ENCODE data around the gene DYRK3.
A peak's percentile ranks its signal among the peaks of the same experiment; 100 is the strongest.

Gene DYRK3

GRCh38 chr1:206679738-206680211 is 44.4 kb downstream of the DYRK3 start:
- peak overlapping the region; percentile 97 for H3K4me2 ChIP-seq
- H3K27ac ChIP-seq = peak overlapping the region; percentile 40
- no peak overlapping the region for H3K4me3 ChIP-seq
- H3K36me3 ChIP-seq = no peaks in the 10 kb centered on the region
- H3K9me3 ChIP-seq = no peaks in the 10 kb centered on the region
- no peaks in the 10 kb centered on the region for H4K20me1 ChIP-seq
- no peak overlapping the region for H3K9ac ChIP-seq
- peaks cover 97% of the 10 kb centered on the region for H3K4me1 ChIP-seq
- H3K27me3 ChIP-seq = no peaks in the 10 kb centered on the region
- TF ChIP-seq Cebpa-rat (IDR thresholded peaks at IDR 0.05) = no peak

GRCh38 chr1:206680279-206680678 is 44.9 kb downstream of the DYRK3 start:
- Histone ChIP-seq H3K27me3 (no peaks in the 10 kb centered on the region), H3K9me3 (no peaks in the 10 kb centered on the region), H3K36me3 (no peaks in the 10 kb centered on the region), H4K20me1 (no peaks in the 10 kb centered on the region), H3K27ac (peak overlapping the region; percentile 40), H3K4me1 (peaks cover 92% of the 10 kb centered on the region), H3K4me3 (no peak overlapping the region), H3K9ac (no peak overlapping the region), H3K4me2 (peak overlapping the region; percentile 97)
- TF ChIP-seq Cebpa-rat (IDR thresholded peaks at IDR 0.05) = no peak

DNA sequence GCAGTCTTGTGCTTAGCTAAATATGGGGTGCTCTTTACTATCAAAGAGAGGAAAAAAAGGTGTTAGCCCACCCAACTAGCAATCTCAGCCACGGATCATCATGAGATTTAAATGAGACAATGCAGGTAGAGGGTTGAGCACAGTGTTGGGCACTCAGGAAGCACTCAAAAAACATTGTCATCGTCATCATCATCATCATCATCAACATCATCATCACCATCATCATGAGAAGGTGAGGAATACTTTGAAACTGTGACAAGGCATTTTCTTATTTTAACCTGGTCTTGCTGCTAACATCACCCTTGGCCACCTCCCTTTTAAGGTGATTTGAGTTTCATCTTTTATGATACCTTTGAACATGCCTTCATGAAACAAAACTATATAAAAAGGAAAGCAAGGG is 46.0 kb downstream of the DYRK3 start:
- H3K4me3 ChIP-seq = no peak overlapping the region
- H3K4me1 ChIP-seq = peaks cover 81% of the 10 kb centered on the region

DNA sequence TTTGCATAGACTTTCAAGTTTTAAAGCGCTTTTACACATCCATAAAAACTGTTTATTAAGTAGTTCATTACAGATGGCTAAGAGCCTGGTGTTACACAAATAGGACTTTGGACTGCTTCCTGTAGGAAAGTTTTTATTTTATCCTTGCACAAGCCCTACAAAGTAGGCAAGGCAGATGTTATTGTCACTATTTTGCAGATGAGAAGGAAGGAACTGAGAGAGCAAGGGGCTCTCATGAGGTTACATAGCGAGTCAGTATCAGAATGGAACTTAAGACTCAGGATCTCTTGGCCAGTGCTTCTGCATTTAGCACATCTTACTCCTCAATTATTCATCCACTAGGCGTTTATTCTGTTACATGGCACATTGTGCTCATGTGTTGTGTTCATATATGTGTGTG is 46.8 kb downstream of the DYRK3 start:
- TF ChIP-seq Cebpa-rat (IDR thresholded peaks at IDR 0.05) = no peak
- H3K36me3 ChIP-seq = no peaks in the 10 kb centered on the region
- H3K4me3 ChIP-seq = no peak overlapping the region
- H3K4me2 ChIP-seq = peak overlapping the region; percentile 97
- H3K9me3 ChIP-seq = no peaks in the 10 kb centered on the region
- peak overlapping the region; percentile 64 for H3K27ac ChIP-seq
- peaks cover 77% of the 10 kb centered on the region for H3K4me1 ChIP-seq
- peaks cover 16% of the 10 kb centered on the region for H4K20me1 ChIP-seq
- peak overlapping the region; percentile 73; the same call in 1 of the 2 replicates for H3K9ac ChIP-seq
- H3K27me3 ChIP-seq = no peaks in the 10 kb centered on the region

More for the DNA sequence above, 46.0 kb downstream of the DYRK3 start:
- H3K36me3 ChIP-seq = no peaks in the 10 kb centered on the region
- H3K9ac ChIP-seq = no peak overlapping the region
- H4K20me1 ChIP-seq = peaks cover 9% of the 10 kb centered on the region
- no peak overlapping the region for H3K27ac ChIP-seq
- H3K27me3 ChIP-seq = no peaks in the 10 kb centered on the region
- no peaks in the 10 kb centered on the region for H3K9me3 ChIP-seq
- H3K4me2 ChIP-seq = peak overlapping the region; percentile 97
- TF ChIP-seq Cebpa-rat (IDR thresholded peaks at IDR 0.05) = no peak

- no peaks in the 10 kb centered on the region for H3K27me3 ChIP-seq
- peaks cover 6% of the 10 kb centered on the region; the same call in 1 of the 2 replicates for H3K36me3 ChIP-seq
- peak overlapping the region; percentile 97 for H3K4me2 ChIP-seq
- H3K4me1 ChIP-seq = peaks cover 77% of the 10 kb centered on the region
- H3K9me3 ChIP-seq = no peaks in the 10 kb centered on the region
- no peak for TF ChIP-seq Cebpa-rat (IDR thresholded peaks at IDR 0.05)
- peaks cover 28% of the 10 kb centered on the region for H4K20me1 ChIP-seq
- H3K9ac ChIP-seq = peak overlapping the region; percentile 73; the same call in 1 of the 2 replicates
- H3K4me3 ChIP-seq = peak overlapping the region; percentile 96; the same call in 1 of the 2 replicates
- peak overlapping the region; percentile 64 for H3K27ac ChIP-seq
Observed at GRCh38 chr1:206683313-206683712, 48.0 kb downstream of the DYRK3 start.

- Histone ChIP-seq H3K4me3 (peak overlapping the region; percentile 96), H3K9me3 (no peaks in the 10 kb centered on the region), H3K36me3 (peaks cover 13% of the 10 kb centered on the region), H3K4me2 (peak overlapping the region; percentile 97), H3K4me1 (peaks cover 77% of the 10 kb centered on the region), H4K20me1 (peaks cover 35% of the 10 kb centered on the region), H3K9ac (peak overlapping the region; percentile 73), H3K27me3 (no peaks in the 10 kb centered on the region), H3K27ac (peak overlapping the region; percentile 64)
- TF ChIP-seq Cebpa-rat (IDR thresholded peaks at IDR 0.05) = no peak
Observed at GRCh38 chr1:206684003-206684402, 48.7 kb downstream of the DYRK3 start.

GRCh38 chr1:206684478-206685333 is 49.4 kb downstream of the DYRK3 start, which contains the start of gene MAPKAPK2:
Gene MAPKAPK2, plus strand, starts transcription at chr1:206684905. Its CDS starts 325 bp downstream, at chr1:206685230.
- H3K27me3 ChIP-seq = no peaks in the 10 kb centered on the region
- peak within 1 kb of the TSS; percentile 97 for H3K27ac ChIP-seq
- peak within 1 kb of the TSS; percentile 97 for H3K4me2 ChIP-seq
- peak within 1 kb of the TSS; percentile 97 for H3K9ac ChIP-seq
- peak within 1 kb of the TSS; percentile 96 for H3K4me3 ChIP-seq
- H3K4me1 ChIP-seq = peaks cover 77% of the 10 kb centered on the region
- no peak for TF ChIP-seq Cebpa-rat (IDR thresholded peaks at IDR 0.05)
- no peaks in the 10 kb centered on the region for H3K9me3 ChIP-seq
- peaks cover 20% of the 10 kb centered on the region for H3K36me3 ChIP-seq
- H4K20me1 ChIP-seq = peaks cover 42% of the 10 kb centered on the region

- H3K27ac ChIP-seq = peak overlapping the region; percentile 97
Observed at GRCh38 chr1:206685334-206685768, 50.0 kb downstream of the DYRK3 start.

GRCh38 chr1:206685769-206686477 is 50.6 kb downstream of the DYRK3 start:
- peaks cover 26% of the 10 kb centered on the region for H3K36me3 ChIP-seq
- H3K4me3 ChIP-seq = peak overlapping the region; percentile 96
- H3K9ac ChIP-seq = peak overlapping the region; percentile 97
- peak overlapping the region; percentile 82 for H3K4me2 ChIP-seq
- H4K20me1 ChIP-seq = peaks cover 55% of the 10 kb centered on the region
- no peak for TF ChIP-seq Cebpa-rat (IDR thresholded peaks at IDR 0.05)
- H3K27ac ChIP-seq = peak overlapping the region; percentile 97
- peaks cover 77% of the 10 kb centered on the region for H3K4me1 ChIP-seq
- no peaks in the 10 kb centered on the region for H3K27me3 ChIP-seq
- H3K9me3 ChIP-seq = no peaks in the 10 kb centered on the region

More at GRCh38 chr1:206685334-206685768, 50.0 kb downstream of the DYRK3 start:
- peak overlapping the region; percentile 82 for H3K4me2 ChIP-seq
- H3K27me3 ChIP-seq = no peaks in the 10 kb centered on the region
- peak overlapping the region; percentile 96 for H3K4me3 ChIP-seq
- peaks cover 26% of the 10 kb centered on the region for H3K36me3 ChIP-seq
- peak overlapping the region; percentile 97 for H3K9ac ChIP-seq
- no peak for TF ChIP-seq Cebpa-rat (IDR thresholded peaks at IDR 0.05)
- H3K4me1 ChIP-seq = peaks cover 77% of the 10 kb centered on the region
- H3K9me3 ChIP-seq = no peaks in the 10 kb centered on the region
- peaks cover 49% of the 10 kb centered on the region for H4K20me1 ChIP-seq

Data from BLaER1 (cell line).